NCI-H187 (cell line): ENCODE measurements around the gene RPP21.
"Not testable (repeated sequence)": the region's sequence is repeated elsewhere in the genome, so short reads cannot be mapped to it uniquely, and the experiment has no call there.

Experiments
- DNase-seq, 2 experiments: peaks; one replicate each; lab custom pipeline; 2025; lab: John Stamatoyannopoulos, UW

RPP21 gene

GRCh38 chr6:30329331-30329730 is 15.6 kb upstream of the RPP21 start:
- no peak for DNase-seq

- DNase-seq = no peak
These were observed 13.0 kb upstream of the RPP21 start for GRCh38 chr6:30331981-30332380.

GRCh38 chr6:30334075-30334783 is 10.7 kb upstream of the RPP21 start:
- no peak for DNase-seq

GRCh38 chr6:30340589-30341054 is 4.3 kb upstream of the RPP21 start:
- no peak for DNase-seq

GRCh38 chr6:30341218-30341617 is 3.7 kb upstream of the RPP21 start:
- no peak for DNase-seq

GRCh38 chr6:30341728-30342127 is 3.2 kb upstream of the RPP21 start:
- DNase-seq = no peak

- DNase-seq = no peak
These were observed 627 bp upstream of the RPP21 start for GRCh38 chr6:30344191-30344867.

- DNase-seq = no peak
These were observed 896 bp downstream of the RPP21 start for GRCh38 chr6:30345852-30346251.

GRCh38 chr6:30348957-30349356 is 4.0 kb downstream of the RPP21 start:
- no peak for DNase-seq

- no peak for DNase-seq
These were observed 4.6 kb downstream of the RPP21 start for GRCh38 chr6:30349421-30350177.

- DNase-seq = no peak
These were observed 5.6 kb downstream of the RPP21 start for GRCh38 chr6:30350524-30350923.

GRCh38 chr6:30352550-30352949 is 7.6 kb downstream of the RPP21 start:
- DNase-seq = no peak

- DNase-seq = no peak
These were observed 10.3 kb downstream of the RPP21 start for GRCh38 chr6:30355281-30355680.

- no peak for DNase-seq
These were observed 11.6 kb downstream of the RPP21 start for GRCh38 chr6:30356536-30356935.

GRCh38 chr6:30357678-30358540 is 13.0 kb downstream of the RPP21 start:
- peak in 1 of 2 experiments; percentile 6 for DNase-seq

- no peak for DNase-seq
These were observed 14.3 kb downstream of the RPP21 start for GRCh38 chr6:30359276-30359675.

- no peak for DNase-seq
These were observed 15.2 kb downstream of the RPP21 start for GRCh38 chr6:30360139-30360538.

- DNase-seq = no peak
These were observed 16.7 kb downstream of the RPP21 start for GRCh38 chr6:30361661-30362060.

- DNase-seq = no peak
These were observed 18.5 kb downstream of the RPP21 start for GRCh38 chr6:30363459-30363858.

GRCh38 chr6:30364591-30364990 is 19.6 kb downstream of the RPP21 start:
- no peak for DNase-seq

GRCh38 chr6:30369280-30369679 is 24.3 kb downstream of the RPP21 start:
- DNase-seq = not testable (repeated sequence)
